Glutamatergic neuron (in vitro differentiated cells): ENCODE measurements around the gene SERINC4. TPM values are rescaled to one million over a fixed set of nuclear protein-coding genes. Genes with fewer than 3 reads are reported as not detected.
"Not testable (repeated sequence)": the region's sequence is repeated elsewhere in the genome, so short reads cannot be mapped to it uniquely, and the experiment has no call there.

ENCODE experiments used
- DNase-seq: peaks from one replicate; pipeline ENCODE4 v3.0.0; 2022
- H3K27ac Mint-ChIP-seq: one replicate; pipeline ENCODE4 v1.8.0; 2020; ENCODE audit warnings: mild to moderate bottlenecking, mixed read lengths, inconsistent platforms; ENCODE audit not compliant: unreplicated experiment
- H3K27me3 Mint-ChIP-seq: one replicate; pipeline ENCODE4 v1.8.0; 2020; ENCODE audit warnings: mild to moderate bottlenecking, moderate library complexity, mixed read lengths, inconsistent platforms; ENCODE audit not compliant: unreplicated experiment
- H3K36me3 Mint-ChIP-seq: one replicate; pipeline ENCODE4 v1.8.0; 2020; ENCODE audit warnings: mild to moderate bottlenecking, mixed read lengths, inconsistent platforms; ENCODE audit not compliant: unreplicated experiment
- H3K4me1 Mint-ChIP-seq: one replicate; pipeline ENCODE4 v1.8.0; 2020; ENCODE audit warnings: mild to moderate bottlenecking, low read depth, mixed read lengths, inconsistent platforms; ENCODE audit not compliant: unreplicated experiment
- H3K4me3 Mint-ChIP-seq: one replicate; pipeline ENCODE4 v1.8.0; 2020; ENCODE audit warnings: mild to moderate bottlenecking, mixed read lengths, inconsistent platforms; ENCODE audit not compliant: unreplicated experiment
- H3K9me3 Mint-ChIP-seq: one replicate; pipeline ENCODE4 v1.8.0; 2020; ENCODE audit warnings: mild to moderate bottlenecking, moderate library complexity, mixed read lengths, inconsistent platforms; ENCODE audit not compliant: unreplicated experiment
- CTCF ChIP-seq: fragments of 200-600 bp; sonication (generic); IDR thresholded peaks from one replicate; pipeline ENCODE4 v1.5.0; 2021; ENCODE audit not compliant: partially characterized antibody, unreplicated experiment
- total RNA-seq: library from RNA; stranded (reverse); fragmentation: NEBNext Ultra II Directional; extraction: Animal tissue kit (Norgen Biotek cat#: 25700); gene quantifications from one replicate; pipeline ENCODE4 v1.2.1, GENCODE V29; 2021; ENCODE audit not compliant: unreplicated experiment

The SERINC4 gene
- total RNA-seq, 1 donor from 2014 or later: not detected

- Mint-ChIP-seq H3K9me3 (peaks cover 5% of the 10 kb centered on the region), H3K27ac (no peak overlapping the region), H3K4me1 (no peaks in the 10 kb centered on the region), H3K4me3 (no peak overlapping the region), H3K27me3 (peaks cover 2% of the 10 kb centered on the region), H3K36me3 (no peaks in the 10 kb centered on the region)
- no peak for DNase-seq
- no peak for TF ChIP-seq CTCF
Measured at GRCh38 chr15:43821505-43821904, 21.5 kb upstream of the SERINC4 start.

GRCh38 chr15:43815064-43815463, 15.0 kb upstream of the SERINC4 start:
- not testable (repeated sequence) for H3K9me3 Mint-ChIP-seq, H3K27ac Mint-ChIP-seq, DNase-seq, H3K4me1 Mint-ChIP-seq, H3K36me3 Mint-ChIP-seq, H3K27me3 Mint-ChIP-seq
- H3K4me3 Mint-ChIP-seq: peak overlapping the region; percentile 7

- H3K9me3 Mint-ChIP-seq: peaks cover 3% of the 10 kb centered on the region
- TF ChIP-seq CTCF: no peak
- H3K36me3 Mint-ChIP-seq: no peaks in the 10 kb centered on the region
- no peaks in the 10 kb centered on the region for H3K4me1 Mint-ChIP-seq
- H3K27ac Mint-ChIP-seq: no peak overlapping the region
- H3K27me3 Mint-ChIP-seq: no peaks in the 10 kb centered on the region
- DNase-seq: no peak
- H3K4me3 Mint-ChIP-seq: no peak overlapping the region
Measured at GRCh38 chr15:43808960-43809678, 9.1 kb upstream of the SERINC4 start.

- Mint-ChIP-seq H3K4me3 (no peak overlapping the region), H3K4me1 (no peaks in the 10 kb centered on the region), H3K36me3 (no peaks in the 10 kb centered on the region), H3K27me3 (no peaks in the 10 kb centered on the region), H3K27ac (no peak overlapping the region), H3K9me3 (peaks cover 3% of the 10 kb centered on the region)
- no peak for DNase-seq
- TF ChIP-seq CTCF: no peak
Measured at GRCh38 chr15:43808435-43808950, 8.5 kb upstream of the SERINC4 start.

- DNase-seq, H3K27ac Mint-ChIP-seq, H3K36me3 Mint-ChIP-seq, H3K4me3 Mint-ChIP-seq, H3K27me3 Mint-ChIP-seq, H3K9me3 Mint-ChIP-seq: not testable (repeated sequence)
- peaks cover 15% of the 10 kb centered on the region for H3K4me1 Mint-ChIP-seq
Measured at GRCh38 chr15:43802676-43803075, 2.7 kb upstream of the SERINC4 start.
